Left forelimb (tissue), 1 donor: ENCODE results near the gene WHAMM.
"Not testable (repeated sequence)": the region's sequence is repeated elsewhere in the genome, so short reads cannot be mapped to it uniquely, and the experiment has no call there.

ENCODE experiments used
- DNase-seq: peaks from one replicate; pipeline ENCODE4 v3.0.0-alpha.2; 2018; ENCODE audit warnings: low spot score

The WHAMM gene

GRCh38 chr15:82809308-82810060 lies at the start of gene WHAMM:
Gene WHAMM (plus strand): TSS chr15:82809628. CDS start chr15:82809727, 99 bp downstream.
- DNase-seq: peak; percentile 98

- DNase-seq: no peak
Observed at GRCh38 chr15:82763361-82764116, 45.9 kb upstream of the WHAMM start.

DNA sequence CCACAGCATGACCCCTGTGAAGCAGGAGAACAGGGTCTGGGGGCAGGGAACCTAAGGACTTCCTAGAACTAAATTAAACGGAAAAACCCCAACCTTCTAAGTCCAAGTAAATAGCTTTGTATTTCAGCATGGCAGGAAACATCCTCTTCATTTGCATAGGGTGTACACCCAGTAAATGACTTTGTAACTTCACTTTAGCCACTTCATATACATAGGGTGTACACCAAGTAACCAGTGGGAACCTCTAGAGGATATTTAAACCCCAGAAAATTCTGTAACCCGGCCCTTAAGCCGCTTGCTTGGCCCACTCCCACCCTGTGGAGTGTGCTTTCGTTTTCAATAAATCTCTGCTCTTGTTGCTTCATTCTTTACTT lies 45.3 kb upstream of the WHAMM start:
- no peak for DNase-seq

DNA sequence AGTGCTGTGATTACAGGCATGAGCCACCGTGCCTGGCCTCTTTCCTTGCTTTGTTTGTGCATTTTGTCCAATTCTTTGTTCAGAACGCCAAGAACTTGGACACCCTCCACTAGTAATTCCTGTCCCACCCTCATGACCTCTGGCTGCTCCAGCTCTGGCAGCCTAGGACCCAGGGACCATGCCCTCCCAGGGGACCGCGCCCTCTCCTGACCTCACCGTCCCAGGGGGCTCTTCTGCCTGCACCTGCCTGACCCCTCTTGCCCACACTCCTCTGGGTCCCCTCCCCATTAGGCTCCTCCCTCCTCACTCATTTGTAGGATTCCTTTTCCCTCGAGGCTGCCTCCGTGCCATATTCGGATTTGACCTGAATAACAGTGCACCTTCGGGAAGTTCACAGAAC lies 44.7 kb upstream of the WHAMM start:
- no peak for DNase-seq

GRCh38 chr15:82766201-82766600 lies 43.2 kb upstream of the WHAMM start:
- DNase-seq: not testable (repeated sequence)

DNA sequence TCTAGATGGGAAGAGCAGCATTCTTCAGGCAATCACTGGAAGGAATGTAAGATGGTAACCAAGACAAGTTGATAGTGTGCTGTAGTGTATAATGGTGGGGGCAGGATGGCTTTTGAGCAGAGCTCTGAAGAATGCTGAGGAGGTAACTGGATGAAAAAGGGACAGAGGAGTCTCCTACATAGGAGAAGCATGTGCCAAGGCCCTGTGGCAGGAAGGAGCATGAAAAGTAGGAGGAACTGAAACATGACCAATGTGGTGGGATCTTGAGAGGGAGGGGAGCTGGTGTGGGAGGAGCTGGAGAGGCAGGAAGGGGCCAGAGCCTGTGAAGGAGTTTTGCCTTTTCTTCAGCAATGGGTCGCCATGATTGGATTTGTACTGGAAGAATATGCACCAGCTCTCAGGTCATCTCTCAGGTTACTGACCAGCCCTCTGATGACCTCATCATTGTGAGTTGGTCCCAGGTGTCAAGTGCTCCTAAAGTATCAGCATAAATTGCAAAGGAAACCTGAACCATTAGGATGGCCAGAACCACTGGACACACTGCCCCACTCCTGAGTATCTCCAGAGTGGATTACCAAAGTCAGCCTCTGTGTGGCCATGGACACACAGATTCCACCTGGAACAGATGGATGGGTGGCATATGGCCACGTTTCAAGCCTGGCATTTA lies 42.1 kb upstream of the WHAMM start:
- no peak for DNase-seq

GRCh38 chr15:82768414-82769054 lies 40.9 kb upstream of the WHAMM start:
- DNase-seq: no peak

- no peak for DNase-seq
Observed at GRCh38 chr15:82771789-82772607, 37.4 kb upstream of the WHAMM start.

- no peak for DNase-seq
Observed at GRCh38 chr15:82774496-82774895, 34.9 kb upstream of the WHAMM start.

- no peak for DNase-seq
Observed at GRCh38 chr15:82778755-82779154, 30.7 kb upstream of the WHAMM start.

DNA sequence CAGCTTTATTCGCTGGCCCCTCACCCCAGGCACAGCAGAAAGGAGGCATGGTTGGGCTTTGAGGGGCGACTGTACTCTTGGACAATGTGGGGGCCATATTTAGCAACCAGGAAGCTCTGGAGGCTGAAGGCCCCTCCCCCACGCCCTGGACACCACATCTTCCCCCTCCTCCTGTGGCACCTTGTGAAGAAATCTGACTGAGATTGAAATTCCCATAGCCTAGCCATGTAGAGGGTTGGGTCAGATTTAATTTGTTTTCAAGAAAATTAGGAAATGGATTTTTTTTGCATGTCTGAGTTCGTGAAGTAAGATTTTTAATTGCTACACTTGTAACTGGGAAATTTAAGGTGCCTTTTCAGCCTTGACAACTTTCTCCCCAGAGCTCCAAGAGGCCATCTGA lies 28.1 kb upstream of the WHAMM start:
- DNase-seq: no peak

DNA sequence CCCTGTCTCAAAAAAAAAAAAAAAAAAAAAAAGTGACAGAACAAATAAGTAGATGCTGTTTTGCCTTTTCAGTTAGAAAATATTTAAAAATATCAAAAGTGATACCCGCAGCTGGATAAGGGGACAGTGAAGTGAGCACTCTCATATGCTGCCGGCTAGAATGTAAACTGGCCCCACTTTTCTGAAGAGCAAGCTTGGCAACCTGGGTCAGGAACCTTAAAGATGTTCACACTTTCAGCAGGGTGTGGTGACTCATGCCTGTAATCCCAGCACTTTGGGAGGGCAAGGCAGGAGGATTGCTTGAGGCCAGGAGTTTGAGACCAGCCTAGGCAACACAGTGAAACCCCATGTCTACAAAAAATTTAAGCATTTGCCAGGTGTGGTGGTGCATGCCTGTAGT lies 20.9 kb upstream of the WHAMM start:
- DNase-seq: no peak

DNA sequence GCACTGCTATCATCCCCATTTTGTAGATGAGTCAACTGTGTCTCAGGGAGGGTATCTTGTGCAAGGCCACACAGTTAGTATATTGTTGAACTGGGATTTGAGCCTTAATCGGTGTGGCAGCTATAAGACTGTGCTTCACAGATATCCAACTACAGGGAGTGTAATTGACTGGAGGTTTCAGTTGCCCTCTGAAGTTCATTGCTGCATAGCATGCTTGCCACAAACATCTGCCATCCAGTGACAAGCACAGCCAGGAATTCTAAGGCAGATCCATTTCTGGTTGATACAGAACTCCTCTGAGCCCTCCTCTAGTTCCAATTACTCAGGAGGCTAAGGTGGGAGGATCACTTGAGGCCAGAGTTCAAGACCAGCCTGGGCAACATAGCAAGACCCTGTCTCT lies 19.9 kb upstream of the WHAMM start:
- DNase-seq: no peak

DNA sequence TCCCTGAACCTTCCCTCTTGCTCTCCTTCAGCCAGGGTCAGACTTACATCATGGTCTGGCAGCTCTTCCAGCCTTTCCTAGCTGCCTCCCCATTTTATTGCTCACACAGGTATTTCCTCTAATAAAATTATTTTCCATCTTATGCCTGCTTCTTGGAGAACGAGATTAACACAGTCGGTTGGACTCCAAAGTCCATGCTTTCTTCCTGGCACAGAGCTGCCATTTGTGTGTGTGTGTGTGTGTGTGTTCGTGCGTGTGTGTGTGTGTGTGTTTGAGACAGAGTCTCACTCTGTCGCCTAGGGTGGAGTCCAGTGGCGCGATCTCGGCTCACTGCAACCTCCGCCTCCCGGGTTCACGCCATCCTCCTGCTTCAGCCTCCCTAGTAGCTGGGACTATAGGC lies 19.1 kb upstream of the WHAMM start:
- no peak for DNase-seq

GRCh38 chr15:82792068-82792467 lies 17.4 kb upstream of the WHAMM start:
- no peak for DNase-seq

DNA sequence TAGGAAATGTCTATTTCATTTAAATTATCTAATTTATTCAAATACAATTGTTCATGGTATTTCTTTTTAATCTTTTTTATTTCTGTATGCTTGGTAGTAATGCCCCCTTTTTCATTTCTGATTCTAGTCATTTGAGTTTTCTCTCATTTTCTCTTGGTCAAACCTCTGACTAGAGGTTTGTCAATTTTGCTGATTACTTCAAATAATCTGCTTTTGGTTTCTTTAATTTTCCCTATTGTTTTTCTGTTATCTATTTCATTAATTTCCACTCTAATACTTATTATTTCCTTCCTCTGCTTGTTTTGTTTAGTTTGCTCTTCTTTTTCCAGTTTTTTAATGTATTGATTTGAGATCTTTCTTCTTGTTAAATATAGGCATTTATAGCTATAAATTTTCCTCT lies 15.7 kb upstream of the WHAMM start:
- DNase-seq: no peak

- no peak for DNase-seq
Observed at GRCh38 chr15:82798104-82798503, 11.3 kb upstream of the WHAMM start.

GRCh38 chr15:82798531-82799166 lies 10.8 kb upstream of the WHAMM start:
- no peak for DNase-seq

DNA sequence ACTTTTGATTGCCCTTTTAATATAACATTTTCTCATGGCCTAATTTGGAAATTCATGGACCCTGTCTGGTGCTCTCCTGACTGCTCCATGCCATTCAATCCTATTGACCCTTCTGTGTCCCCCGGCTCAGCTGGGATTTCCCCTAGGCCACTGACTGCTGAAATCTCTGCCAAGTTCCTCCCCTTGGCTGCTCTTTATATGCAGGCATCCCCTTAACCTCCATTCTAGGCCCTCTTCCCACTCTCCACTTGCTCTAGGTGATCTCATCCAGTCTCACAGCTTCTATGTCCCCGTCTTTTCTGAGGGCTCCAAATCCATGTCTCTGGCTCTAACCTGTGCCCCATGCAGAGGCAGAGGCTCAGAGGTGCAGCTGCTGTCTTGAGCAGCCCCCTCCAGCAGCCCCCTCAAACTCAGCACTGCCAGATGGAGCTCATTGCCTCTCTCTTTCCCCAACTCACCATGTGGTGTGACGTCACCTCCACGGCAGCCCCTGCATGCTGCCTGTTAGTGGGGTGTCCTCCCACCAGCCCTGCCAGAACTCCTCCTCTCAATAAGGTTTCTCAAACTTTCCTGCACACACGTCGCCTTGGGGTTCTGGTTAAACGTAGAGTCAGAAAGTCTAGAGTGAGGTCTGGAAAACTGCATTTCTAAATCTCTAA lies 10.1 kb upstream of the WHAMM start:
- DNase-seq: no peak

DNA sequence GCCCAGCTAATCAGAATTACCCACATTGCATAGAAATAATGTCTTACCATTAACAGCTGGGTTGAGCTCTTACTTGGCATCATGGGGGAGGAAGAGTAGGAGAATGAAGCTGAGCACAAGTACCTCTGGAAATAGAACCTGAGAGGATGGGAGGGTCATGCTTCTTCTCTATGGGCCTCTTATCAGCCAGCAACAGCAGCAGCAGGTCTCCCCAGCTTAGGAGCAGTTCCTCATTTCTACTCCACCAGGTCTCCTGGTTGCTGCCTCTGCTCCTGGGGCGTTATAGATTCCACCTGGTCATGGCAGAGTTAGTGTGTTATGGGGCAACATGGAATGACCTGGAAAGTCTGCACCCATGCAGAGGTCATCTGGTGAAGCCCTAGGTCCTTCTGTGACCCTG lies 6.9 kb upstream of the WHAMM start:
- no peak for DNase-seq
